Breast epithelium (tissue), 4 donors: ENCODE data around the gene MTA1. TPM values are rescaled to one million over a fixed set of nuclear protein-coding genes. Genes with fewer than 3 reads are reported as not detected.

Experiments used
- DNase-seq, 2 donors: peaks; one replicate each; pipeline ENCODE4 v3.0.0-alpha.2; 2019; ENCODE audit warnings: low spot score in 2 of 2
- H3K27ac ChIP-seq, 2 donors: fragments of 200-600 bp; sonication (generic) in 1 of 2; one replicate each; pipeline ENCODE4 v1.5.1; 2016 to 2019; ENCODE audit warnings: mild to moderate bottlenecking in 1 of 2
- H3K27me3 ChIP-seq, 2 donors: fragments of 200-600 bp; sonication (generic) in 1 of 2; one replicate each; pipeline versions ENCODE4 v1.5.1 to v1.6.0; 2017 to 2019; ENCODE audit warnings: control low read depth in 1 of 2, mild to moderate bottlenecking in 1 of 2
- H3K36me3 ChIP-seq: fragments of 200-600 bp; one replicate; pipeline ENCODE4 v1.5.1; 2019
- H3K4me1 ChIP-seq, 2 donors: fragments of 200-600 bp; sonication (generic); one replicate each; pipeline ENCODE4 v1.5.1; 2016 to 2019; ENCODE audit warnings: control low read depth in 1 of 2
- H3K4me3 ChIP-seq, 3 donors: fragments of 200-600 bp; sonication (generic); 1 replicate in 2 of 3; 2 replicates in 1 of 3; pipeline ENCODE4 v1.5.1; 2016 to 2019; ENCODE audit warnings: mild to moderate bottlenecking in 3 of 3, moderate library complexity in 2 of 3
- H3K9me3 ChIP-seq, 2 donors: fragments of 200-600 bp; sonication (generic) in 1 of 2; one replicate each; pipeline ENCODE4 v1.5.1; 2016 to 2019; ENCODE audit warnings: control low read depth in 1 of 2
- CTCF ChIP-seq, 3 donors: fragments of 450-650 bp; IDR thresholded peaks; one replicate each; pipeline ENCODE4 v1.5.1; 2016 to 2017; ENCODE audit warnings: antibody characterized with exemption in 3 of 3, mild to moderate bottlenecking in 3 of 3, moderate library complexity in 3 of 3
- POLR2A ChIP-seq: fragments of 450-650 bp; IDR thresholded peaks from one replicate; pipeline ENCODE4 v1.6.1; 2016; ENCODE audit warnings: antibody characterized with exemption, mild to moderate bottlenecking, moderate library complexity
- POLR2AphosphoS5 ChIP-seq, 3 donors: sonication (generic); formaldehyde crosslinking; IDR thresholded peaks; one replicate each; pipeline ENCODE4 v1.6.1; 2017; ENCODE audit warnings: antibody characterized with exemption in 3 of 3
- intact Hi-C: fragments of 100-400 bp; cut with DNase I; formaldehyde crosslinking; loops from one replicate; pipeline ENCODE4 v1.15.1; 2023; ENCODE audit warnings: low total_unique reads
- total RNA-seq, 3 donors: library from RNA; depleted of rRNA; stranded (reverse); fragments of >200 nt; gene quantifications; one replicate each; pipeline ENCODE4 v1.1.0, GENCODE V29; 2016

Gene MTA1
- total RNA-seq, 3 donors from 2014 or later, result 50.7 to 70.1 (median 68.8) TPM

GRCh38 chr14:105418269-105419194 lies 1.1 kb upstream of the MTA1 start:
- Histone ChIP-seq H3K4me1 (peaks cover 17 to 22% of the 10 kb centered on the region in 2 donors), H3K36me3 (no peaks in the 10 kb centered on the region), H3K4me3 (peak overlapping the region; percentile 66 to 79 (median 71)), H3K9me3 (no peaks in the 10 kb centered on the region), H3K27me3 (no peaks in the 10 kb centered on the region), H3K27ac (peak overlapping the region; percentile 73 to 84)
- no peak for DNase-seq
- TF ChIP-seq POLR2AphosphoS5 (IDR thresholded peaks at IDR 0.05), result no peak
- TF ChIP-seq CTCF (IDR thresholded peaks at IDR 0.05), result no peak
- no peak for TF ChIP-seq POLR2A
- intact Hi-C loops, result no loop called here

GRCh38 chr14:105420101-105420973 lies 710 bp downstream of the MTA1 start:
- peak overlapping the region; percentile 73 to 84 for H3K27ac ChIP-seq
- H3K27me3 ChIP-seq, result no peaks in the 10 kb centered on the region
- TF ChIP-seq POLR2A (no peak), POLR2AphosphoS5 (IDR thresholded peaks at IDR 0.05) (no peak), CTCF (IDR thresholded peaks at IDR 0.05) (no peak)
- H3K9me3 ChIP-seq, result no peaks in the 10 kb centered on the region
- peaks cover 16 to 17% of the 10 kb centered on the region in 2 donors for H3K4me1 ChIP-seq
- no peak for DNase-seq
- H3K36me3 ChIP-seq, result no peaks in the 10 kb centered on the region
- peak overlapping the region; percentile 68 to 79 (median 71) for H3K4me3 ChIP-seq
- intact Hi-C loops, result no loop called here

GRCh38 chr14:105420974-105421674 lies 1.5 kb downstream of the MTA1 start:
- intact Hi-C loops, result no loop called here
- DNase-seq, result no peak
- H3K36me3 ChIP-seq, result no peaks in the 10 kb centered on the region
- no peaks in the 10 kb centered on the region for H3K9me3 ChIP-seq
- H3K4me1 ChIP-seq, result peaks cover 16 to 17% of the 10 kb centered on the region in 2 donors
- peak overlapping the region; percentile 73 to 84 for H3K27ac ChIP-seq
- H3K27me3 ChIP-seq, result no peaks in the 10 kb centered on the region
- no peak for TF ChIP-seq POLR2A
- H3K4me3 ChIP-seq, result peak overlapping the region; percentile 68 to 79 (median 71)

- peaks cover 16 to 17% of the 10 kb centered on the region in 2 donors for H3K4me1 ChIP-seq
- peak overlapping the region in 2 of 3 donors; percentile 71 to 79 for H3K4me3 ChIP-seq
- no peaks in the 10 kb centered on the region for H3K36me3 ChIP-seq
- TF ChIP-seq POLR2AphosphoS5 (IDR thresholded peaks at IDR 0.05), result no peak
- no peak for TF ChIP-seq CTCF (IDR thresholded peaks at IDR 0.05)
- no peak for TF ChIP-seq POLR2A
- peak overlapping the region; percentile 73 to 84 for H3K27ac ChIP-seq
- peaks cover 0 to 2% of the 10 kb centered on the region in 2 donors for H3K9me3 ChIP-seq
- intact Hi-C loops, result no loop called here
- no peaks in the 10 kb centered on the region for H3K27me3 ChIP-seq
- DNase-seq, result no peak
These were observed 2.3 kb downstream of the MTA1 start for GRCh38 chr14:105421723-105422615.
